Activated naive CD4-positive, alpha-beta T cell treated with anti-CD3 and anti-CD28 coated beads, Interleukin-2, amount 50 U/mL, for 72 hours (primary cell): ENCODE results near the gene UNK. TPM values are rescaled to one million over a fixed set of nuclear protein-coding genes. Genes with fewer than 3 reads are reported as not detected.
"Not testable (repeated sequence)": the region's sequence is repeated elsewhere in the genome, so short reads cannot be mapped to it uniquely, and the experiment has no call there.

Source experiments
- ATAC-seq, 2 donors: fragments of 150-1000 bp; cut with Tn5 transposase; 2 replicates each; pipeline ENCODE4 v1.10.0; 2021; ENCODE audit warnings: mild to moderate bottlenecking in 2 of 2, moderate library complexity in 2 of 2
- DNase-seq, 2 donors: peaks; one replicate each; pipeline ENCODE4 v3.0.0; 2021 to 2022; ENCODE audit warnings: low spot score in 2 of 2
- H3K27ac Mint-ChIP-seq, 2 donors: one replicate each; pipeline ENCODE4 v1.8.0; 2022; ENCODE audit warnings: mild to moderate bottlenecking in 2 of 2, mixed read lengths in 2 of 2
- H3K36me3 Mint-ChIP-seq, 2 donors: one replicate each; pipeline ENCODE4 v1.8.0; 2022; ENCODE audit warnings: mixed read lengths in 2 of 2
- H3K9me3 Mint-ChIP-seq, 2 donors: one replicate each; pipeline ENCODE4 v1.8.0; 2022; ENCODE audit warnings: mixed read lengths in 2 of 2
- total RNA-seq, 2 donors: library from RNA; stranded (reverse); gene quantifications; one replicate each; pipeline ENCODE4 v1.2.3, GENCODE V29; 2022

The UNK gene
- total RNA-seq, 2 donors from 2014 or later = 15.3 to 29.3 TPM

GRCh38 chr17:75854881-75855309 is 70.3 kb downstream of the UNK start:
- no peak for DNase-seq
- no peaks in the 10 kb centered on the region for H3K9me3 Mint-ChIP-seq
- no peak overlapping the region for H3K27ac Mint-ChIP-seq
- peak in 1 of 2 donors; percentile 3 for ATAC-seq
- no peaks in the 10 kb centered on the region for H3K36me3 Mint-ChIP-seq

DNA sequence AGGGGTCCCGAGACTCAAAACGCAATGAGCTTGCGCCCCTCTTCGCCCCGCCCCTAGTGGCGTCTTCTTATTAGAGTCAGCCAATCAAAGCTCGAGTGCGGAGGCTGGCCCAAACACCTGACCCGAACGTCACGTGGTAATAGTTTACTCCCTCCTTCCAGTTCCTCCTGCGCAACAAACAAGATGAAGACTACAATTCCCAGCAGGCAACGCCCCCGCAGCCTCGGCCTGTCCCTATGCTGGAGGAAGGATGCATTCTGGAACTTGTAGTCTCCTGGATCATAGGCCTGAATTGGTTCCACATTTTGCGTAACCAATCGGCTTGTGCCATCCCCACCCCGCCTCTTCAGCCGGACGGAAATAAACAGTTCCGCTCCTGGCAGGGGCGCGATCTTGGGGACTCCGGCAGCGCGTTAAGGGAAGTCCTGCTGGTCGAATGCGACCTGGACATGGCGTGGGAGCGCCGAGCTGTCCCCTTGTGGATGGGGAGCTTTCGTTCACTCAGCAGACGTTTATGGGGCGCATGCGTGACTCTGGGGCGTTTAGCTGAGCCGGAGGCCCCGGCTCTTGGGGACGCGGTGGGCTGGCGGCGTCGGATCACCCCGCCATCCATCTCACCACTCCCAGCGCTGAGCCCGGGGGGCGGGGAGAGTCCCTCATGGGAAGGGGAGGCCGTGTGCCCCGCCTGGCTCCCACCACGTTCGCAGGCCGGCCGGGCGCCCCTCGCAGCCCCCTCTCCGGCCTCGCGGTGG is 70.9 kb downstream of the UNK start, which contains the start of gene WBP2:
WBP2 (minus strand) TSS at position 26 of the 752 bp plus-strand sequence. CDS start 38 bp downstream, outside the sequence.
- ATAC-seq (peak; percentile 91 to 92), DNase-seq (peak; percentile 94 to 98)
- Mint-ChIP-seq H3K27ac (peak within 1 kb of the TSS in 1 of 2 donors; percentile 93), H3K36me3 (no peaks in the 10 kb centered on the region), H3K9me3 (no peaks in the 10 kb centered on the region)

DNA sequence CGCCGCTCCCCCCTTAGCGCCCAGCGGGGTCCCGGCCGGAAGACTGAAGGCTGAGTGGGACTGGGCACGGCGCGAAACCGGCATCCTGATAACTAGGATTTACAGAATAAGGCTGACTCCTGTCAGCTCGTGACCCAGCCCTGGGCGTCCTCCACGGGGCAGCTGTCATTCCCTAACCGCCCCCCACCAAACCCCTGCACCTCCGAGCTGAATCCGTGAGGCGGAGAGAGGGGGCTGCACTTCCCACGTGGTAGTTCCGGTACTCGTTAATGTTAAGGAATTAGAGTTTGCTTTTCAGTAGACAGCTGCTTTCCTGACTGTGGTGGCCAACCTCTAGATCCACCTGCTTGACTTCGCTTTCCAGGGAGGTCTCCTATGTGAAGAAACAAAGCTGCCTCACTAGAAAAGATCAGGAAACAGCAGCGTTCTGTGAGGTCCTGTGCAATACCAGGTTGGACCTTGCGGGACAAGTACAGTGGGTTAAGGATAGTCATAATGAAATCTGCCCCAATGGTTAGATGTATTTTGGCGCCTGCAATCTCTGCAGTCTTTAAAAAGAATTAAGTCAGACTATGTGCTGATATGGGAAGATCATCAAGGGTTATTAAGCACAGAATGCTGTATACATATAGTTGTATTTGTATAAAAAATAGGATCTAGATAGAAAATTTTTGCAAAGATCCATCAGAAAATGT is 71.6 kb downstream of the UNK start:
- Mint-ChIP-seq H3K36me3 (no peaks in the 10 kb centered on the region), H3K27ac (peak overlapping the region in 1 of 2 donors; percentile 93), H3K9me3 (no peaks in the 10 kb centered on the region)
- no peak for ATAC-seq
- DNase-seq = peak in 1 of 2 donors; percentile 30

DNA sequence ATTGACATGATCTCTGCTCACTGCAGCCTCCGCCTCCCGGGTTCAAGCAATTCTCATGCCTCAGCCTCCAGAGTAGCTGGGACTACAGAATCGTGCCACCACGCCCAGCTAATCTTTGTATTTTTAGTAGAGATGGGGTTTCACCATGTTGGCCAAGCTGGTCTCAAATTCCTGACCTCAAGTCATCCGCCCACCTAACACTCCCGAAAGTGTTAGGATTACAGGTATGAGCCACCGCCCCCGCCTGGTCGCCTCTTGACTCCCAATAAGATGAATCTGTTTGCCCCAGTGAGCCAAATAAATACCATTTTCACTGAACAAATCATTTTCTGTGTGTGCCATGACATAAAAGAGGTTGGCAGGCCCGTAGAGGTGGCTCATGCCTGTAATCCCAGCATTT is 74.8 kb downstream of the UNK start:
- not testable (repeated sequence) for DNase-seq, H3K9me3 Mint-ChIP-seq, H3K36me3 Mint-ChIP-seq, ATAC-seq
- H3K27ac Mint-ChIP-seq = peak overlapping the region in 1 of 2 donors; percentile 64

DNA sequence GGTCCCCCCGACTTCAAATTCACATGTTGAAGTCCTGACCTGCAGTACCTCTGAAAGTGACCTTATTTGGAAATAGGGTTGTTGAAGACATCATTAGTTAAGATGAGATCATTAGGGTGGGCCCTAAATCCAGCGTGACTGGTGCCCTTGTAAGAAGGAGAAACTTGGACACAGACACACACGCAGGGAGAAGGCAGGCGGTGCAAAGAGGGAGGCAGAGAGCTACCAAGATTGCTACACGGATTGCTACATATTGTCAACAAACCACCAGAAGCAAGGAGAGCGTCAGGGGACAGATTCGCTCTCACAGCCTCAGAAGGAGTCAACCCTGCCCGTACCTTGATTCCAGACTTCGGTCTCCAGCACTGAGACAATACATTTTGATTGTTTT is 77.3 kb downstream of the UNK start:
- ATAC-seq (no peak), DNase-seq (no peak)
- Mint-ChIP-seq H3K27ac (no peak overlapping the region), H3K9me3 (no peaks in the 10 kb centered on the region), H3K36me3 (no peaks in the 10 kb centered on the region)

GRCh38 chr17:75864448-75864871 is 79.9 kb downstream of the UNK start:
- H3K36me3 Mint-ChIP-seq = no peaks in the 10 kb centered on the region

GRCh38 chr17:75864887-75865286 is 80.3 kb downstream of the UNK start:
- H3K36me3 Mint-ChIP-seq, H3K9me3 Mint-ChIP-seq, DNase-seq: not testable (repeated sequence)
- peak overlapping the region in 1 of 2 donors; percentile 72 for H3K27ac Mint-ChIP-seq
- peak; percentile 59 to 80 for ATAC-seq

More at GRCh38 chr17:75864448-75864871, 79.9 kb downstream of the UNK start:
- DNase-seq = peak in 1 of 2 donors; percentile 36
- peak; percentile 72 to 80 for ATAC-seq
- no peaks in the 10 kb centered on the region for H3K9me3 Mint-ChIP-seq
- peak overlapping the region; percentile 65 to 72 for H3K27ac Mint-ChIP-seq

GRCh38 chr17:75865404-75866188 is 81.0 kb downstream of the UNK start:
- not testable (repeated sequence) for H3K9me3 Mint-ChIP-seq, H3K36me3 Mint-ChIP-seq, ATAC-seq, DNase-seq
- H3K27ac Mint-ChIP-seq = peak overlapping the region in 1 of 2 donors; percentile 72

GRCh38 chr17:75868730-75869281 is 84.2 kb downstream of the UNK start:
- not testable (repeated sequence) for H3K36me3 Mint-ChIP-seq, H3K9me3 Mint-ChIP-seq, DNase-seq, ATAC-seq
- H3K27ac Mint-ChIP-seq = peak overlapping the region in 1 of 2 donors; percentile 35

DNA sequence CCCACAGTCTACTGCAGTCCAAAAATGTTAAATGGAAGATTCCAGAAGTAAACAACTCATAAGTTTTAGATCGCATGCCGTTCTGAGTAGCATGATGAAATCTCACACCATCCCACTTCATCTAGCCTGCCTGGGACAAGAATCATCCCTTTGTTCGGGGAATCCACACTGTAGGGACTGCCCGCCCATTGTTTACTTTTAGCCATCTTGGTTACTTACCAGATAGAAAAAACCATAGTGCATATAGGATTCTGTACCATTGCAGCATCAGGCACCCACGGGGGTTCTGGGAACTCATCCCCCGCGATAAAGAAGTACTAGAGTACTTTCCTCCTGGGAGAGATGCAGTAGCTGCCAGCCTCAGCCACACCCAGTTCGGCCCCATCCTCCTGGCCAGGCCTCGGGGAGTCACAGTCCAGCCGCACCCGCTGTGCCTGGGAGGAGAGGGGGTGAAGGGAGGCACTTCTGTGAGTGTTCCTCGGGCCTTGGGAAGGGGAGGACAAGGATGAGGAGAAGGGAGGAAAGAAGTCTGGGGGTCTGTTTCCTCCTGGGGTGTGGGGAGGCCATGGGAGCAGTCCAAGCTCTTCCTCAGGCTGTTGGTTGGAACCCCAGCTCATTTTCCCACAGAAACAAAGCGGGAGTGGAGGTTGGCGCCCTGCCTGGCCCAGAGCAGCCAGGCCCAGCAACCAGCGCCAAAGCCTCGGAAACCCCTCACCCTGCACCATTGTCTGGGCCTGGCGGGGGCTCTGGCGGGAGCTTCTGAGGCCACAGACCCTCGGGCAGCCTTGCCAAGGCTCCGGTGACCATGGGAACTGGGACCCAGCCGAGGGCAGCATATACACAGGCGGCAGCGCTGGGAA is 84.9 kb downstream of the UNK start:
- DNase-seq (no peak), ATAC-seq (no peak)
- Mint-ChIP-seq H3K27ac (no peak overlapping the region), H3K36me3 (no peaks in the 10 kb centered on the region), H3K9me3 (no peaks in the 10 kb centered on the region)

DNA sequence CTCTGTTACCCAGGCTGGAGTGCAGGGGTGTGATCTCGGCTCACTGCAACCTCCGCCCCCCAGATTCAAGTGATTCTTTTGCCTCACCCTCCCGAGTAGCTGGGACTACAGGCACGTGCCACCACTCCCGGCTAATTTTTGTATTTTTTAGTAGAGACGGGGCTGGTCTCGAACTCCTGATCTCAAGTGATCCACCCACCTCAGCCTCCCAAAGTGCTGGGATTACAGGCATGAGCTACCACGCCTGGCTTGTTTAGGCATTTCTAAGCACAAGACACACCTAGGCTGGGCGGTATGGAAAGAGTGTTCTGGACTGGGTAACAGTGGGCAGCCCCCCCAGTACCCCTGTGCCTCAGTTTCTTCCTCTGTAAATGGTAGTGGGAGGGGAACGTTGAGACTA is 85.6 kb downstream of the UNK start:
- not testable (repeated sequence) for DNase-seq, ATAC-seq, H3K9me3 Mint-ChIP-seq, H3K36me3 Mint-ChIP-seq, H3K27ac Mint-ChIP-seq

- Mint-ChIP-seq H3K36me3 (peaks cover 0 to 13% of the 10 kb centered on the region in 2 donors), H3K27ac (peak overlapping the region; percentile 64 to 92), H3K9me3 (no peaks in the 10 kb centered on the region)
- DNase-seq (no peak), ATAC-seq (no peak)
These were observed 88.1 kb downstream of the UNK start for GRCh38 chr17:75872434-75873351.

DNA sequence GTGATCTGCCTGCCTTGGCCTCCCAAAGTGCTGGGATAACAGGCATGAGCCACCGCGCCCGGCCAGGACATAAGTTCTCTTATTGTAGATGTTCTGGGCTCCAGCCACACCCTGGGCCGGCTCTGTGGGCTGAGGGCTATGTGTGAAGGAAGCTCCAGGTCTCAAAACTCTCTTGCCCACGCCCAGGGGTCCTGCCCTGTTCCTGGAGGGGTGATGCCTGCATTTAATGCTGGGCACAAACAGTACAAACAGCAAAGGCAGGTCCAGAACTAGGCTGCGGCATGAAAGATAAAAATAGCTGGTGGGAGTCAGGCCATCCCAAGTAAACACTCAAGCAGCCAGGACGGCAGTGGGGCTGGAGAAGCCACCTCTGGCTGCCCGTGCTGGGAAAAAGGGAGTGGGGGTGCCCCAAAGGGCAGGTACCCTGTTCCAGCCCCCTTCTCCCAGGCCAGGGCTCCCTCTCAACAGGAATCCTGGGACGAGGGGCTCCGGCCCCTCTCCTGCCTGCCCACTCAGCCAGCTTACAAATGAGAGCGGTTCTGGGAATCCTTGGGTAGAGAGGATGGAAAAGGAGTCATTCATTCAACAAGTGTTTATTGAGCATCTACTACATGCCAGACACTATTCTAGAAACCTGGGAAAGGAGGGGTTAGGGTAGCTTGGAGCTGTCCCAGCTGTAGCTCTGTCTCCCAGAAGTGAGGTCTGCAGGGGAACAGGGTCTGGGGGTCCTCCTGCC is 89.1 kb downstream of the UNK start:
- DNase-seq = no peak
- peak overlapping the region in 1 of 2 donors; percentile 64 for H3K27ac Mint-ChIP-seq
- H3K36me3 Mint-ChIP-seq = peaks cover 0 to 15% of the 10 kb centered on the region in 2 donors
- no peak for ATAC-seq
- no peaks in the 10 kb centered on the region for H3K9me3 Mint-ChIP-seq
